ENCODE results near the gene CCNG1.

Gene CCNG1

DNA sequence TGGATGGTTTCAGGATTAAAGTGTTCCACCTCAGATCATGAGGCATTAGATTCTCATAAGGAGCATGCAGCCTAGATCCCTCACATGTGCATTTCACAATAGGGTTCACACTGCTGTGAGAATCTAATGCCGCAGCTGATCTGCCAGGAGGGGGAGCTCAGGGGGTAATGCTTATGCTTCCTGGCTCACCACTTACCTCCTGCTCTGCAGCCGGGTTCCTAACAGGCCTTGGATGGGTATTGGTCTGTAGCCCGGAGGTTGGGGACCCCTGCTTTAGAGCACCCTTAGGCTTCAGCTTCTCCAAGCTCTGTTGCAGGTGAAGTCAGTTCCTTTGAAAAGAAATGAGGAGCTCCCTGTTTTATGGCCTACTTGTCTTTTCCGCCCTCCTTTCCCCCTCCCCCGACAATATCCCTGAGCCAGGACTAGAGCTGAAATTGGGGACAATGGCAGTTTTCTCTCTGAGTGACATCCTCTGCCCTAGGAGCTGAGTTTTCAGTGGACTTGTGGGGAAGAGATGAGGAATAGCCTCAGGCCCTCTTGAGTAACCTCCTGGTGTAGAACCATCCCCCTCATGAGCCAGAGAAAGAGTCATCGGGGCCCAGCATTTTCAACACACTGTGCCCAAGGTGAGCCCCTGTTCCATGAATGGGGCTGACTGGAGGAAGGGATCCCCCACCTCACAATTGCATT lies 51.8 kb downstream of the CCNG1 start:
- no peak for DNase-seq (ENCODE audit: extremely low read depth in 1 of 2, low read depth in 1 of 2)

DNA sequence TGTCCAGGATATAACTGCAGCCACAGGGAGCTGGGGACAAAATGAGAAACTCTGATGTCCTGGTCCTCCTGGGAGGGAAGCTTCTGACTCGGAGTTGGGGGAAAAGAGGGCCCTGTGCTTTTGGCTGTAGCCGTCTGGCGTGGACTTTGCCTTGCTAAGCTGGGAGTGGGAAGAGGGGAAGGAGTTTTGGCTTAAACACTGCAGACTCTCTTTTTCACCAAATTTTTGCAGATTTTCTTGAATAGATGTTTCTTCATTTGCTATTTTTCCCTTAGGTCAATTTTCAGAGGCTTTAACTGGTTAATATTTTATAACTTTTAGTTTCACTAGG lies 52.3 kb downstream of the CCNG1 start:
- no peak for DNase-seq (ENCODE audit: extremely low read depth in 1 of 2, low read depth in 1 of 2)
